K562 (cell line): ENCODE data around the gene INTS6L.

Experiments
- BACH1 ChIP-seq: fragments of 200-800 bp; sonication (Bioruptor generic); IDR thresholded peaks from 2 replicates; pipeline ENCODE4 v1.6.1; 2016; ENCODE audit warnings: missing genetic modification characterization, missing compliant biosample characterization
- BRF1 ChIP-seq: IDR thresholded peaks from 3 replicates; pipeline ENCODE4 v1.6.1; 2011; ENCODE audit warnings: borderline replicate concordance, mild to moderate bottlenecking; ENCODE audit not compliant: insufficient read length; ENCODE audit errors: extremely low read depth
- GABPA ChIP-seq: fragments of 200-800 bp; sonication (Bioruptor generic); conservative IDR thresholded peaks from 2 replicates; pipeline ENCODE4 v1.6.1; 2016; ENCODE audit warnings: low read depth, missing genetic modification characterization, missing compliant biosample characterization
- JUN ChIP-seq, 2 experiments: sonication (generic) in 1 of 2; formaldehyde crosslinking in 1 of 2; IDR thresholded peaks; 2 replicates each; pipeline versions ENCODE4 v1.6.1 to v1.8.0; 2012 to 2022; ENCODE audit warnings: borderline replicate concordance in 2 of 2, mild to moderate bottlenecking in 2 of 2, improper control_type of control experiment in 1 of 2, low read depth in 1 of 2, low read length in 1 of 2, missing genetic modification reagents in 1 of 2
- MEIS2 ChIP-seq: fragments of 450-650 bp; IDR thresholded peaks from 2 replicates; pipeline ENCODE4 v1.6.1; 2014; ENCODE audit warnings: mild to moderate bottlenecking; ENCODE audit not compliant: partially characterized antibody
- SNRNP70 ChIP-seq: fragments of 200-400 bp; formaldehyde crosslinking; optimal IDR thresholded peaks from 2 replicates; pipeline ENCODE3; 2017; ENCODE audit warnings: low read depth, low read length
- TAL1 ChIP-seq: fragments of 450-650 bp; IDR thresholded peaks from 2 replicates; pipeline ENCODE4 v1.6.1; 2016; ENCODE audit warnings: mild to moderate bottlenecking
- ZC3H4 ChIP-seq: sonication (generic); formaldehyde crosslinking; IDR thresholded peaks from 2 replicates; pipeline ENCODE4 v1.9.0; 2021; ENCODE audit warnings: missing genetic modification reagents, borderline replicate concordance
- ZNF133 ChIP-seq: fragments of 250-450 bp; sonication (Bioruptor Pico); IDR thresholded peaks from 2 replicates; pipeline ENCODE4 v1.4.0; 2020; ENCODE audit warnings: mild to moderate bottlenecking
- ZNF224 ChIP-seq: sonication (generic); formaldehyde crosslinking; IDR thresholded peaks from 2 replicates; pipeline ENCODE4 v1.8.0; 2022; ENCODE audit warnings: mild to moderate bottlenecking, missing genetic modification reagents
- TF ChIP-seq, protein P1 (sequence below), 3 experiments: IDR thresholded peaks in 2 of 3; conservative IDR thresholded peaks in 1 of 3; 2 replicates each; pipeline ENCODE4 v1.5.1; 2011 to 2012; ENCODE audit warnings: low read length in 3 of 3, mild to moderate bottlenecking in 3 of 3, control low read depth in 2 of 3, improper control_type of control experiment in 1 of 3, inconsistent platforms in 1 of 3, low read depth in 1 of 3, mixed read lengths in 1 of 3, moderate library complexity in 1 of 3; ENCODE audit not compliant: insufficient read depth in 2 of 3
- TF ChIP-seq, protein P2 (sequence below): fragments of 250-450 bp; sonication (Bioruptor Pico); IDR thresholded peaks from 2 replicates; pipeline ENCODE4 v1.5.0; 2020; ENCODE audit warnings: mild to moderate bottlenecking, borderline replicate concordance
- TF ChIP-seq, protein P3 (sequence below), 2 experiments: fragments of 450-650 bp; formaldehyde crosslinking in 1 of 2; IDR thresholded peaks; 2 replicates each; pipeline versions ENCODE4 v1.4.0 to v1.6.1; 2014 to 2020; ENCODE audit warnings: mild to moderate bottlenecking in 2 of 2, borderline replicate concordance in 1 of 2, low read depth in 1 of 2

DNA sequence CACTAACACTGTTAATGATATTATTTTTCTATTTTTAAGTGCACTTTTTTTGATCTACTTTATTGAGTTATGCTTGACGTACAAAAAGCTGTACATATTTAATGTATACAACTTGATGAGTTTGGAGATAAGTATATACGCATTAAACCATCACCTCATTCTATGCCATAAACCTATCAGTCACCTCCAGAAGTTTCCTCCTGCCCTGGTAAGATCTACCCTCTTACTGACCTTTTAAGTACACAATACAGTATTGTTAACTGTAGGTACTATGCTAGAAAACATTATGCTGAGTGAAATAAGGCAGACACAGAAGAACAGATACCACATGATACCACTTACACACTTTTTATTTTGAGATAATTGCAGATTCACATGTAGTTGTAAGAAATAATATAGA is 36.9 kb downstream of the INTS6L start:
- TF ChIP-seq ZNF224 (CRISPR knock-in tag), result no peak
- TF ChIP-seq ZC3H4 (CRISPR knock-in tag), result no peak
- TF ChIP-seq TAL1, result no peak
- TF ChIP-seq SNRNP70, result no peak
- TF ChIP-seq, protein P1, sequence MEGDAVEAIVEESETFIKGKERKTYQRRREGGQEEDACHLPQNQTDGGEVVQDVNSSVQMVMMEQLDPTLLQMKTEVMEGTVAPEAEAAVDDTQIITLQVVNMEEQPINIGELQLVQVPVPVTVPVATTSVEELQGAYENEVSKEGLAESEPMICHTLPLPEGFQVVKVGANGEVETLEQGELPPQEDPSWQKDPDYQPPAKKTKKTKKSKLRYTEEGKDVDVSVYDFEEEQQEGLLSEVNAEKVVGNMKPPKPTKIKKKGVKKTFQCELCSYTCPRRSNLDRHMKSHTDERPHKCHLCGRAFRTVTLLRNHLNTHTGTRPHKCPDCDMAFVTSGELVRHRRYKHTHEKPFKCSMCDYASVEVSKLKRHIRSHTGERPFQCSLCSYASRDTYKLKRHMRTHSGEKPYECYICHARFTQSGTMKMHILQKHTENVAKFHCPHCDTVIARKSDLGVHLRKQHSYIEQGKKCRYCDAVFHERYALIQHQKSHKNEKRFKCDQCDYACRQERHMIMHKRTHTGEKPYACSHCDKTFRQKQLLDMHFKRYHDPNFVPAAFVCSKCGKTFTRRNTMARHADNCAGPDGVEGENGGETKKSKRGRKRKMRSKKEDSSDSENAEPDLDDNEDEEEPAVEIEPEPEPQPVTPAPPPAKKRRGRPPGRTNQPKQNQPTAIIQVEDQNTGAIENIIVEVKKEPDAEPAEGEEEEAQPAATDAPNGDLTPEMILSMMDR (IDR thresholded peaks at IDR 0.05 in 2 of 3, conservative IDR thresholded peaks at IDR 0.05 in 1 of 3; ENCODE audit: insufficient read depth in 2 of 3, low read depth in 1 of 3, low read length in 3 of 3), result no peak
- TF ChIP-seq JUN (IDR thresholded peaks at IDR 0.05; ENCODE audit: borderline replicate concordance, low read depth, low read length), result no peak
- TF ChIP-seq JUN (CRISPR knock-in tag; IDR thresholded peaks at IDR 0.05; ENCODE audit: borderline replicate concordance), result no peak
- TF ChIP-seq, protein P2, sequence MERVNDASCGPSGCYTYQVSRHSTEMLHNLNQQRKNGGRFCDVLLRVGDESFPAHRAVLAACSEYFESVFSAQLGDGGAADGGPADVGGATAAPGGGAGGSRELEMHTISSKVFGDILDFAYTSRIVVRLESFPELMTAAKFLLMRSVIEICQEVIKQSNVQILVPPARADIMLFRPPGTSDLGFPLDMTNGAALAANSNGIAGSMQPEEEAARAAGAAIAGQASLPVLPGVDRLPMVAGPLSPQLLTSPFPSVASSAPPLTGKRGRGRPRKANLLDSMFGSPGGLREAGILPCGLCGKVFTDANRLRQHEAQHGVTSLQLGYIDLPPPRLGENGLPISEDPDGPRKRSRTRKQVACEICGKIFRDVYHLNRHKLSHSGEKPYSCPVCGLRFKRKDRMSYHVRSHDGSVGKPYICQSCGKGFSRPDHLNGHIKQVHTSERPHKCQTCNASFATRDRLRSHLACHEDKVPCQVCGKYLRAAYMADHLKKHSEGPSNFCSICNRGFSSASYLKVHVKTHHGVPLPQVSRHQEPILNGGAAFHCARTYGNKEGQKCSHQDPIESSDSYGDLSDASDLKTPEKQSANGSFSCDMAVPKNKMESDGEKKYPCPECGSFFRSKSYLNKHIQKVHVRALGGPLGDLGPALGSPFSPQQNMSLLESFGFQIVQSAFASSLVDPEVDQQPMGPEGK (CRISPR knock-in tag), result no peak
- no peak for TF ChIP-seq ZNF133
- TF ChIP-seq MEIS2, result no peak
- TF ChIP-seq GABPA (tag), result no peak
- no peak for TF ChIP-seq BRF1
- TF ChIP-seq, protein P3, sequence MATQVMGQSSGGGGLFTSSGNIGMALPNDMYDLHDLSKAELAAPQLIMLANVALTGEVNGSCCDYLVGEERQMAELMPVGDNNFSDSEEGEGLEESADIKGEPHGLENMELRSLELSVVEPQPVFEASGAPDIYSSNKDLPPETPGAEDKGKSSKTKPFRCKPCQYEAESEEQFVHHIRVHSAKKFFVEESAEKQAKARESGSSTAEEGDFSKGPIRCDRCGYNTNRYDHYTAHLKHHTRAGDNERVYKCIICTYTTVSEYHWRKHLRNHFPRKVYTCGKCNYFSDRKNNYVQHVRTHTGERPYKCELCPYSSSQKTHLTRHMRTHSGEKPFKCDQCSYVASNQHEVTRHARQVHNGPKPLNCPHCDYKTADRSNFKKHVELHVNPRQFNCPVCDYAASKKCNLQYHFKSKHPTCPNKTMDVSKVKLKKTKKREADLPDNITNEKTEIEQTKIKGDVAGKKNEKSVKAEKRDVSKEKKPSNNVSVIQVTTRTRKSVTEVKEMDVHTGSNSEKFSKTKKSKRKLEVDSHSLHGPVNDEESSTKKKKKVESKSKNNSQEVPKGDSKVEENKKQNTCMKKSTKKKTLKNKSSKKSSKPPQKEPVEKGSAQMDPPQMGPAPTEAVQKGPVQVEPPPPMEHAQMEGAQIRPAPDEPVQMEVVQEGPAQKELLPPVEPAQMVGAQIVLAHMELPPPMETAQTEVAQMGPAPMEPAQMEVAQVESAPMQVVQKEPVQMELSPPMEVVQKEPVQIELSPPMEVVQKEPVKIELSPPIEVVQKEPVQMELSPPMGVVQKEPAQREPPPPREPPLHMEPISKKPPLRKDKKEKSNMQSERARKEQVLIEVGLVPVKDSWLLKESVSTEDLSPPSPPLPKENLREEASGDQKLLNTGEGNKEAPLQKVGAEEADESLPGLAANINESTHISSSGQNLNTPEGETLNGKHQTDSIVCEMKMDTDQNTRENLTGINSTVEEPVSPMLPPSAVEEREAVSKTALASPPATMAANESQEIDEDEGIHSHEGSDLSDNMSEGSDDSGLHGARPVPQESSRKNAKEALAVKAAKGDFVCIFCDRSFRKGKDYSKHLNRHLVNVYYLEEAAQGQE (IDR thresholded peaks at IDR 0.05; ENCODE audit: borderline replicate concordance), result no peak
- TF ChIP-seq, protein P3 (CRISPR knock-in tag; IDR thresholded peaks at IDR 0.05; ENCODE audit: low read depth), result no peak
- no peak for TF ChIP-seq BACH1 (tag)
